HepG2 (cell line): ENCODE results near the gene SNX9.

Source experiments
- EZH2 ChIP-seq: conservative IDR thresholded peaks from 2 replicates; pipeline ENCODE4 v1.6.1; 2012; ENCODE audit warnings: mild to moderate bottlenecking, low read depth, low read length, moderate library complexity
- MTA3 ChIP-seq: sonication (generic); formaldehyde crosslinking; IDR thresholded peaks from 2 replicates; pipeline ENCODE4 v1.4.0; 2020; ENCODE audit warnings: missing genetic modification reagents
- MXI1 ChIP-seq: IDR thresholded peaks from 3 replicates; pipeline ENCODE4 v1.6.1; 2012; ENCODE audit warnings: low read depth, low read length, inconsistent platforms, borderline replicate concordance
- PAX8 ChIP-seq: sonication (generic); formaldehyde crosslinking; IDR thresholded peaks from 2 replicates; pipeline ENCODE4 v1.8.0; 2022; ENCODE audit warnings: mild to moderate bottlenecking, missing genetic modification reagents, borderline replicate concordance
- RELA ChIP-seq: sonication (generic); formaldehyde crosslinking; IDR thresholded peaks from 2 replicates; pipeline ENCODE4 v1.4.0; 2020; ENCODE audit warnings: missing genetic modification reagents
- TCF7L2 ChIP-seq: IDR thresholded peaks from 2 replicates; pipeline ENCODE4 v1.6.1; 2011; ENCODE audit warnings: mild to moderate bottlenecking, low read depth, low read length, moderate library complexity
- TF ChIP-seq, protein P1 (sequence below): sonication (generic); formaldehyde crosslinking; IDR thresholded peaks from 2 replicates; pipeline ENCODE4 v1.5.0; 2020; ENCODE audit warnings: mild to moderate bottlenecking, missing genetic modification reagents, moderate library complexity
- TF ChIP-seq, protein P2 (sequence below): sonication (generic); formaldehyde crosslinking; IDR thresholded peaks from 2 replicates; pipeline ENCODE4 v1.4.0; 2020; ENCODE audit warnings: mild to moderate bottlenecking, missing genetic modification reagents
- TF ChIP-seq, protein P3 (sequence below): sonication (generic); formaldehyde crosslinking; IDR thresholded peaks from 2 replicates; pipeline ENCODE4 v1.8.0; 2022; ENCODE audit warnings: mild to moderate bottlenecking, missing genetic modification reagents
- TF ChIP-seq, protein P4 (sequence below), 2 experiments: IDR thresholded peaks; 2 replicates each; pipeline ENCODE4 v1.6.1; 2011 to 2012; ENCODE audit warnings: low read length in 2 of 2, borderline replicate concordance in 1 of 2, low read depth in 1 of 2, mild to moderate bottlenecking in 1 of 2, moderate library complexity in 1 of 2
- TF ChIP-seq, protein P5 (sequence below): IDR thresholded peaks from 2 replicates; pipeline ENCODE4 v1.6.1; 2012; ENCODE audit warnings: low read depth, low read length, improper control_type of control experiment
- TF ChIP-seq, protein P6 (sequence below): sonication (generic); formaldehyde crosslinking; IDR thresholded peaks from 2 replicates; pipeline ENCODE4 v1.8.0; 2022; ENCODE audit warnings: mild to moderate bottlenecking, missing genetic modification reagents; ENCODE audit not compliant: insufficient replicate concordance
- TF ChIP-seq, protein P7 (sequence below): sonication (generic); formaldehyde crosslinking; IDR thresholded peaks from 2 replicates; pipeline ENCODE4 v1.4.0; 2020; ENCODE audit warnings: mild to moderate bottlenecking, missing genetic modification reagents

DNA sequence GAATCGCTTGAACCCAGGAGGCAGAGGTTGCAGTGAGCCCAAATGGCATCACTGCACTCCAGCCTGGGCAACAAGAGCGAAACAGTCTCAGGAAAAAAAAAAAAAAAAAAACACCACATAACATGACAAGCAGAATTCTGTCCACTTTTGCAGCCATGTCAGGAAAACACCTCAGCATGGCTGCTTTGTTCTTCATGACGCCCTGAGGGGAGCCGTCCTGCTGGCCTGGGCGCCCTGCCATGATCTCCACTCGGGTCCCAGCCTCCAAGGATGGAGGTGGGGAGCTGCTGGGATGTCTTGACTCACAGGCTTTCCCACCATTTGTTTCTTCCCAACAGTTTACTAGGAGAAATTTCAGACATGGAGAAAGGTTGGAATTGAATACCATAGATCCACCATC is 42.2 kb downstream of the SNX9 start:
- TF ChIP-seq MXI1 (no peak), MTA3 (no peak), EZH2 (no peak), TCF7L2 (no peak), PAX8 (CRISPR knock-in tag) (no peak), RELA (CRISPR knock-in tag) (no peak)
- TF ChIP-seq, protein P1, sequence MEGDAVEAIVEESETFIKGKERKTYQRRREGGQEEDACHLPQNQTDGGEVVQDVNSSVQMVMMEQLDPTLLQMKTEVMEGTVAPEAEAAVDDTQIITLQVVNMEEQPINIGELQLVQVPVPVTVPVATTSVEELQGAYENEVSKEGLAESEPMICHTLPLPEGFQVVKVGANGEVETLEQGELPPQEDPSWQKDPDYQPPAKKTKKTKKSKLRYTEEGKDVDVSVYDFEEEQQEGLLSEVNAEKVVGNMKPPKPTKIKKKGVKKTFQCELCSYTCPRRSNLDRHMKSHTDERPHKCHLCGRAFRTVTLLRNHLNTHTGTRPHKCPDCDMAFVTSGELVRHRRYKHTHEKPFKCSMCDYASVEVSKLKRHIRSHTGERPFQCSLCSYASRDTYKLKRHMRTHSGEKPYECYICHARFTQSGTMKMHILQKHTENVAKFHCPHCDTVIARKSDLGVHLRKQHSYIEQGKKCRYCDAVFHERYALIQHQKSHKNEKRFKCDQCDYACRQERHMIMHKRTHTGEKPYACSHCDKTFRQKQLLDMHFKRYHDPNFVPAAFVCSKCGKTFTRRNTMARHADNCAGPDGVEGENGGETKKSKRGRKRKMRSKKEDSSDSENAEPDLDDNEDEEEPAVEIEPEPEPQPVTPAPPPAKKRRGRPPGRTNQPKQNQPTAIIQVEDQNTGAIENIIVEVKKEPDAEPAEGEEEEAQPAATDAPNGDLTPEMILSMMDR (CRISPR knock-in tag), result no peak
- TF ChIP-seq, protein P2, sequence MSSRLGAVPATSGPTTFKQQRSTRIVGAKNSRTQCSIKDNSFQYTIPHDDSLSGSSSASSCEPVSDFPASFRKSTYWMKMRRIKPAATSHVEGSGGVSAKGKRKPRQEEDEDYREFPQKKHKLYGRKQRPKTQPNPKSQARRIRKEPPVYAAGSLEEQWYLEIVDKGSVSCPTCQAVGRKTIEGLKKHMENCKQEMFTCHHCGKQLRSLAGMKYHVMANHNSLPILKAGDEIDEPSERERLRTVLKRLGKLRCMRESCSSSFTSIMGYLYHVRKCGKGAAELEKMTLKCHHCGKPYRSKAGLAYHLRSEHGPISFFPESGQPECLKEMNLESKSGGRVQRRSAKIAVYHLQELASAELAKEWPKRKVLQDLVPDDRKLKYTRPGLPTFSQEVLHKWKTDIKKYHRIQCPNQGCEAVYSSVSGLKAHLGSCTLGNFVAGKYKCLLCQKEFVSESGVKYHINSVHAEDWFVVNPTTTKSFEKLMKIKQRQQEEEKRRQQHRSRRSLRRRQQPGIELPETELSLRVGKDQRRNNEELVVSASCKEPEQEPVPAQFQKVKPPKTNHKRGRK (CRISPR knock-in tag), result no peak
- TF ChIP-seq, protein P3, sequence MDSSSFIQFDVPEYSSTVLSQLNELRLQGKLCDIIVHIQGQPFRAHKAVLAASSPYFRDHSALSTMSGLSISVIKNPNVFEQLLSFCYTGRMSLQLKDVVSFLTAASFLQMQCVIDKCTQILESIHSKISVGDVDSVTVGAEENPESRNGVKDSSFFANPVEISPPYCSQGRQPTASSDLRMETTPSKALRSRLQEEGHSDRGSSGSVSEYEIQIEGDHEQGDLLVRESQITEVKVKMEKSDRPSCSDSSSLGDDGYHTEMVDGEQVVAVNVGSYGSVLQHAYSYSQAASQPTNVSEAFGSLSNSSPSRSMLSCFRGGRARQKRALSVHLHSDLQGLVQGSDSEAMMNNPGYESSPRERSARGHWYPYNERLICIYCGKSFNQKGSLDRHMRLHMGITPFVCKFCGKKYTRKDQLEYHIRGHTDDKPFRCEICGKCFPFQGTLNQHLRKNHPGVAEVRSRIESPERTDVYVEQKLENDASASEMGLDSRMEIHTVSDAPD (CRISPR knock-in tag), result no peak
- TF ChIP-seq, protein P4, sequence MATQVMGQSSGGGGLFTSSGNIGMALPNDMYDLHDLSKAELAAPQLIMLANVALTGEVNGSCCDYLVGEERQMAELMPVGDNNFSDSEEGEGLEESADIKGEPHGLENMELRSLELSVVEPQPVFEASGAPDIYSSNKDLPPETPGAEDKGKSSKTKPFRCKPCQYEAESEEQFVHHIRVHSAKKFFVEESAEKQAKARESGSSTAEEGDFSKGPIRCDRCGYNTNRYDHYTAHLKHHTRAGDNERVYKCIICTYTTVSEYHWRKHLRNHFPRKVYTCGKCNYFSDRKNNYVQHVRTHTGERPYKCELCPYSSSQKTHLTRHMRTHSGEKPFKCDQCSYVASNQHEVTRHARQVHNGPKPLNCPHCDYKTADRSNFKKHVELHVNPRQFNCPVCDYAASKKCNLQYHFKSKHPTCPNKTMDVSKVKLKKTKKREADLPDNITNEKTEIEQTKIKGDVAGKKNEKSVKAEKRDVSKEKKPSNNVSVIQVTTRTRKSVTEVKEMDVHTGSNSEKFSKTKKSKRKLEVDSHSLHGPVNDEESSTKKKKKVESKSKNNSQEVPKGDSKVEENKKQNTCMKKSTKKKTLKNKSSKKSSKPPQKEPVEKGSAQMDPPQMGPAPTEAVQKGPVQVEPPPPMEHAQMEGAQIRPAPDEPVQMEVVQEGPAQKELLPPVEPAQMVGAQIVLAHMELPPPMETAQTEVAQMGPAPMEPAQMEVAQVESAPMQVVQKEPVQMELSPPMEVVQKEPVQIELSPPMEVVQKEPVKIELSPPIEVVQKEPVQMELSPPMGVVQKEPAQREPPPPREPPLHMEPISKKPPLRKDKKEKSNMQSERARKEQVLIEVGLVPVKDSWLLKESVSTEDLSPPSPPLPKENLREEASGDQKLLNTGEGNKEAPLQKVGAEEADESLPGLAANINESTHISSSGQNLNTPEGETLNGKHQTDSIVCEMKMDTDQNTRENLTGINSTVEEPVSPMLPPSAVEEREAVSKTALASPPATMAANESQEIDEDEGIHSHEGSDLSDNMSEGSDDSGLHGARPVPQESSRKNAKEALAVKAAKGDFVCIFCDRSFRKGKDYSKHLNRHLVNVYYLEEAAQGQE (IDR thresholded peaks at IDR 0.05; ENCODE audit: borderline replicate concordance in 1 of 2, low read depth in 1 of 2, low read length in 2 of 2), result no peak
- TF ChIP-seq, protein P5, sequence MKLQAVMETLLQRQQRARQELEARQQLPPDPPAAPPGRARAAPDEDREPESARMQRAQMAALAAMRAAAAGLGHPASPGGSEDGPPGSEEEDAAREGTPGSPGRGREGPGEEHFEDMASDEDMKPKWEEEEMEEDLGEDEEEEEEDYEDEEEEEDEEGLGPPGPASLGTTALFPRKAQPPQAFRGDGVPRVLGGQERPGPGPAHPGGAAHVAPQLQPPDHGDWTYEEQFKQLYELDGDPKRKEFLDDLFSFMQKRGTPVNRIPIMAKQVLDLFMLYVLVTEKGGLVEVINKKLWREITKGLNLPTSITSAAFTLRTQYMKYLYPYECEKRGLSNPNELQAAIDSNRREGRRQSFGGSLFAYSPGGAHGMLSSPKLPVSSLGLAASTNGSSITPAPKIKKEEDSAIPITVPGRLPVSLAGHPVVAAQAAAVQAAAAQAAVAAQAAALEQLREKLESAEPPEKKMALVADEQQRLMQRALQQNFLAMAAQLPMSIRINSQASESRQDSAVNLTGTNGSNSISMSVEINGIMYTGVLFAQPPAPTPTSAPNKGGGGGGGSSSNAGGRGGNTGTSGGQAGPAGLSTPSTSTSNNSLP, result no peak
- TF ChIP-seq, protein P6, sequence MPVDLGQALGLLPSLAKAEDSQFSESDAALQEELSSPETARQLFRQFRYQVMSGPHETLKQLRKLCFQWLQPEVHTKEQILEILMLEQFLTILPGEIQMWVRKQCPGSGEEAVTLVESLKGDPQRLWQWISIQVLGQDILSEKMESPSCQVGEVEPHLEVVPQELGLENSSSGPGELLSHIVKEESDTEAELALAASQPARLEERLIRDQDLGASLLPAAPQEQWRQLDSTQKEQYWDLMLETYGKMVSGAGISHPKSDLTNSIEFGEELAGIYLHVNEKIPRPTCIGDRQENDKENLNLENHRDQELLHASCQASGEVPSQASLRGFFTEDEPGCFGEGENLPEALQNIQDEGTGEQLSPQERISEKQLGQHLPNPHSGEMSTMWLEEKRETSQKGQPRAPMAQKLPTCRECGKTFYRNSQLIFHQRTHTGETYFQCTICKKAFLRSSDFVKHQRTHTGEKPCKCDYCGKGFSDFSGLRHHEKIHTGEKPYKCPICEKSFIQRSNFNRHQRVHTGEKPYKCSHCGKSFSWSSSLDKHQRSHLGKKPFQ (CRISPR knock-in tag), result no peak
- TF ChIP-seq, protein P7, sequence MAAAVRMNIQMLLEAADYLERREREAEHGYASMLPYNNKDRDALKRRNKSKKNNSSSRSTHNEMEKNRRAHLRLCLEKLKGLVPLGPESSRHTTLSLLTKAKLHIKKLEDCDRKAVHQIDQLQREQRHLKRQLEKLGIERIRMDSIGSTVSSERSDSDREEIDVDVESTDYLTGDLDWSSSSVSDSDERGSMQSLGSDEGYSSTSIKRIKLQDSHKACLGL (CRISPR knock-in tag), result no peak
